Esophagus mucosa (tissue), 1 donor: Measurements from ENCODE around the gene ADARB1. TPM values are rescaled to one million over a fixed set of nuclear protein-coding genes. Genes with fewer than 3 reads are reported as not detected.
A peak's percentile ranks its signal among the peaks of the same experiment; 100 is the strongest.

ENCODE experiments used
- ATAC-seq: fragments of 200-7000 bp; cut with Tn5 transposase; one replicate; pipeline ENCODE4 v1.9.1; 2020
- total RNA-seq: library from RNA; stranded (reverse); gene quantifications from one replicate; pipeline ENCODE4 v1.2.4, GENCODE V29; 2023
- donor health status: DM: yes; HTN: yes; CAD: no.

ADARB1 gene
- total RNA-seq, 1 donor from 2014 or later = 5.9 TPM

GRCh38 chr21:45075596-45076244, 1.3 kb downstream of the ADARB1 start:
- no peak for ATAC-seq

GRCh38 chr21:45076245-45076711, 1.9 kb downstream of the ADARB1 start:
- no peak for ATAC-seq

GRCh38 chr21:45078371-45078770, 4.0 kb downstream of the ADARB1 start:
- ATAC-seq = no peak

- no peak for ATAC-seq
Observed at GRCh38 chr21:45078877-45079281, 4.5 kb downstream of the ADARB1 start.

- no peak for ATAC-seq
Observed at GRCh38 chr21:45079351-45079750, 5.0 kb downstream of the ADARB1 start.

GRCh38 chr21:45080232-45080631, 5.9 kb downstream of the ADARB1 start:
- no peak for ATAC-seq

- ATAC-seq = no peak
Observed at GRCh38 chr21:45080639-45081414, 6.4 kb downstream of the ADARB1 start.

- no peak for ATAC-seq
Observed at GRCh38 chr21:45081636-45082035, 7.3 kb downstream of the ADARB1 start.

GRCh38 chr21:45082736-45083135, 8.4 kb downstream of the ADARB1 start:
- no peak for ATAC-seq

GRCh38 chr21:45084121-45084520, 9.7 kb downstream of the ADARB1 start:
- ATAC-seq = no peak

- ATAC-seq = no peak
Observed at GRCh38 chr21:45084881-45085536, 10.6 kb downstream of the ADARB1 start.

- ATAC-seq = no peak
Observed at GRCh38 chr21:45085700-45086099, 11.3 kb downstream of the ADARB1 start.

- no peak for ATAC-seq
Observed at GRCh38 chr21:45086337-45086958, 12.1 kb downstream of the ADARB1 start.

- no peak for ATAC-seq
Observed at GRCh38 chr21:45087022-45087823, 12.8 kb downstream of the ADARB1 start.

- no peak for ATAC-seq
Observed at GRCh38 chr21:45088116-45088515, 13.7 kb downstream of the ADARB1 start.

GRCh38 chr21:45088729-45089128, 14.3 kb downstream of the ADARB1 start:
- ATAC-seq = no peak

GRCh38 chr21:45089964-45090363, 15.6 kb downstream of the ADARB1 start:
- no peak for ATAC-seq

GRCh38 chr21:45090966-45091365, 16.6 kb downstream of the ADARB1 start:
- no peak for ATAC-seq

GRCh38 chr21:45091550-45092322, 17.4 kb downstream of the ADARB1 start:
- no peak for ATAC-seq

- ATAC-seq = peak; percentile 28
Observed at GRCh38 chr21:45093035-45093532, 18.7 kb downstream of the ADARB1 start.

GRCh38 chr21:45094412-45094811, 20.0 kb downstream of the ADARB1 start:
- no peak for ATAC-seq
